ENCODE data around the gene STXBP5. TPM values are rescaled to one million over a fixed set of nuclear protein-coding genes. Genes with fewer than 3 reads are reported as not detected.

Gene STXBP5
- total RNA-seq, 6 experiments from 2014 or later: 29.5 to 36.2 (median 32.1) TPM

- no peak for DNase-seq
- peaks cover 28% of the 10 kb centered on the region for H3K36me3 Mint-ChIP-seq (ENCODE audit: low read depth)
- H3K4me1 Mint-ChIP-seq (ENCODE audit: low read depth): peaks cover 55% of the 10 kb centered on the region
- H3K27ac Mint-ChIP-seq: no peak overlapping the region
- no peaks in the 10 kb centered on the region for H3K9me3 Mint-ChIP-seq
- H3K4me3 Mint-ChIP-seq: no peak overlapping the region
- TF ChIP-seq CTCF (IDR thresholded peaks at IDR 0.05): no peak
- H3K27me3 Mint-ChIP-seq (ENCODE audit: insufficient read depth): no peaks in the 10 kb centered on the region; the same call in 1 of the 2 replicates
Observed at GRCh38 chr6:147211831-147212230, 7.6 kb downstream of the STXBP5 start.

- DNase-seq: no peak
- H3K4me1 Mint-ChIP-seq (ENCODE audit: low read depth): peaks cover 52% of the 10 kb centered on the region
- peaks cover 28% of the 10 kb centered on the region for H3K36me3 Mint-ChIP-seq (ENCODE audit: low read depth)
- H3K4me3 Mint-ChIP-seq: no peak overlapping the region
- H3K27ac Mint-ChIP-seq: no peak overlapping the region; the same call in 1 of the 2 replicates
- TF ChIP-seq CTCF (IDR thresholded peaks at IDR 0.05): no peak
- H3K27me3 Mint-ChIP-seq (ENCODE audit: insufficient read depth): no peaks in the 10 kb centered on the region; the same call in 1 of the 2 replicates
- H3K9me3 Mint-ChIP-seq: no peaks in the 10 kb centered on the region
Observed at GRCh38 chr6:147212622-147213021, 8.4 kb downstream of the STXBP5 start.

- Mint-ChIP-seq H3K27me3 (ENCODE audit: insufficient read depth) (no peaks in the 10 kb centered on the region; the same call in 1 of the 2 replicates), H3K27ac (peak overlapping the region; percentile 13; the same call in 1 of the 2 replicates), H3K4me3 (no peak overlapping the region), H3K9me3 (no peaks in the 10 kb centered on the region), H3K4me1 (ENCODE audit: low read depth) (peaks cover 44% of the 10 kb centered on the region), H3K36me3 (ENCODE audit: low read depth) (peaks cover 27% of the 10 kb centered on the region)
- no peak for DNase-seq
- no peak for TF ChIP-seq CTCF (IDR thresholded peaks at IDR 0.05)
Observed at GRCh38 chr6:147213772-147214171, 9.6 kb downstream of the STXBP5 start.

- H3K4me1 Mint-ChIP-seq (ENCODE audit: low read depth): peaks cover 49% of the 10 kb centered on the region
- H3K4me3 Mint-ChIP-seq: no peak overlapping the region
- H3K27me3 Mint-ChIP-seq (ENCODE audit: insufficient read depth): no peaks in the 10 kb centered on the region; the same call in 1 of the 2 replicates
- TF ChIP-seq CTCF (IDR thresholded peaks at IDR 0.05): no peak
- peaks cover 33% of the 10 kb centered on the region for H3K36me3 Mint-ChIP-seq (ENCODE audit: low read depth)
- H3K9me3 Mint-ChIP-seq: no peaks in the 10 kb centered on the region
- no peak for DNase-seq
- H3K27ac Mint-ChIP-seq: peak overlapping the region; percentile 13; the same call in 1 of the 2 replicates
Observed at GRCh38 chr6:147214248-147215227, 10.3 kb downstream of the STXBP5 start.

GRCh38 chr6:147216915-147217314 is 12.7 kb downstream of the STXBP5 start:
- Mint-ChIP-seq H3K4me1 (ENCODE audit: low read depth) (peaks cover 64% of the 10 kb centered on the region), H3K9me3 (no peaks in the 10 kb centered on the region), H3K27me3 (ENCODE audit: insufficient read depth) (no peaks in the 10 kb centered on the region; the same call in 1 of the 2 replicates), H3K27ac (peak overlapping the region; percentile 20; the same call in 1 of the 2 replicates), H3K36me3 (ENCODE audit: low read depth) (peaks cover 30% of the 10 kb centered on the region), H3K4me3 (no peak overlapping the region)
- no peak for TF ChIP-seq CTCF (IDR thresholded peaks at IDR 0.05)
- no peak for DNase-seq

All from HFFc6 (cell line).